HEK293T (cell line): ENCODE data around the gene VENTX.

Experiments
- BHLHE40 ChIP-seq: fragments of 450-650 bp; IDR thresholded peaks from 2 replicates; pipeline ENCODE4 v1.6.1; 2016; ENCODE audit warnings: mild to moderate bottlenecking, moderate library complexity, borderline replicate concordance
- SP1 ChIP-seq: fragments of 450-650 bp; IDR thresholded peaks from 2 replicates; pipeline ENCODE4 v1.6.1; 2017
- SUZ12 ChIP-seq: fragments of 450-650 bp; IDR thresholded peaks from 2 replicates; pipeline ENCODE4 v1.6.1; 2016; ENCODE audit warnings: mild to moderate bottlenecking
- TARDBP ChIP-seq: fragments of 450-650 bp; IDR thresholded peaks from 2 replicates; pipeline ENCODE4 v1.6.1; 2016

DNA sequence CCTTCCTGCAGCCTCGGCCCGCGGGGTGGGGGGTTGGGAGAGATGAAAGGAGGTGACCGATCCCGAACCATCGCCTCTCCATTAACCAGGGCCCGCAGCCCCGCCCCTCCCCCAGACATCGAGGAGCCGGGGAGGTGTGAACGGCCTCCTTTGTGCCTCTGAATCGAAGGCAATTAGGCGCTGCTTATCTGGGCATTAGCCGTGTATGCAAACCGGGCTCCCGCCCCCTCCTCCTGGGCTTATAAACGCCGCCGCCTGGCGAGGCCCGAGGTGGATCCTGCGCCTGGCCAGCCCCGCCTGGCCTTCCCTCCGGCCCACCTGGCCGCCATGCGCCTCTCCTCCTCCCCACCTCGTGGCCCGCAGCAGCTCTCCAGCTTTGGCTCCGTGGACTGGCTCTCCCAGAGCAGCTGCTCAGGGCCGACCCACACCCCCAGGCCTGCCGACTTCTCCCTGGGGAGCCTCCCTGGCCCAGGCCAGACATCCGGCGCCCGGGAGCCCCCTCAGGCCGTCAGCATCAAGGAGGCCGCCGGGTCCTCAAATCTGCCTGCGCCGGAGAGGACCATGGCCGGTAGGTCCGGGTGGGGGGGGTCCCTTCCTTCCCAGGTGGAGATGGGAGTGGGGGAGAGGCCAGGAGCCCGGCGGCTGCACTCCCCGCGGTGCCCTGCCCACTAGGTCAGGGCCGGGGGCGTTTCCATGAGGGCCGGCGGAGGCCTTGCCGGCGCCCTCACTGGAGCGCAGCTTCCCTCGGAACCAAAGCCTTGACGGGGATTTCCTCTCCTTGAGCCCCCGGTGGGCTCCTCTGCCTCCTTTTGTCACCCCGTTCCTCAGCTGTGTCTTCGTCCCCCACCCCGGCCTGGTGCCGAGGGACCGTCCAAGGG, at the start of gene VENTX:
- TF ChIP-seq SUZ12: no peak
- TF ChIP-seq BHLHE40: no peak
- TF ChIP-seq SP1: no peak
- no peak for TF ChIP-seq TARDBP
